ENCODE measurements around the gene UBR4. TPM values are rescaled to one million over a fixed set of nuclear protein-coding genes. Genes with fewer than 3 reads are reported as not detected.

The UBR4 gene
- total RNA-seq, 1 experiment from 2014 or later, result 126 TPM

GRCh38 chr1:19074361-19074901, 135.6 kb downstream of the UBR4 start:
- CTCF ChIA-PET, result no interaction called here
- intact Hi-C loops (cut with micrococcal nuclease; ENCODE audit: unreplicated experiment) (loop anchor here (10.0 kb wide), 1 partner anchor 120 kb away; the partner anchor contains the start of gene IFFO2), in situ Hi-C loops (cut with HindIII; ENCODE audit: low pct_unique_long_range_greater_than_20kb, low sequenced_read_pairs) (no loop called here)
- Histone ChIP-seq H3K27me3 (ENCODE audit: control insufficient read depth, insufficient read depth, low read length) (no peaks in the 10 kb centered on the region), H3K9me3 (ENCODE audit: control insufficient read depth, insufficient read depth, low read depth, low read length) (no peaks in the 10 kb centered on the region), H3K4me3 (ENCODE audit: low read depth in 2 of 2, low read length in 2 of 2) (no peak overlapping the region), H3K4me1 (ENCODE audit: control insufficient read depth, insufficient read depth, low read length) (peaks cover 23% of the 10 kb centered on the region), H3K27ac (ENCODE audit: low read length) (no peak overlapping the region), H3K36me3 (ENCODE audit: control insufficient read depth, insufficient read depth, low read length) (peaks cover 21% of the 10 kb centered on the region)
- no peak for DNase-seq (ENCODE audit: low read depth, low spot score)
- POLR2A ChIA-PET, result no interaction called here
- no peak for ATAC-seq
- no TSS peak for BruUV-seq (replicated peaks)
- no peak for TF ChIP-seq TCF7L2 (IDR thresholded peaks at IDR 0.05; ENCODE audit: low read depth, low read length)
- no peak for TF ChIP-seq SIN3A (IDR thresholded peaks at IDR 0.05; ENCODE audit: borderline replicate concordance, insufficient read depth, low read depth, low read length)
- no peak for TF ChIP-seq REST (IDR thresholded peaks at IDR 0.05; ENCODE audit: insufficient read depth in 1 of 2, low read depth in 2 of 2, low read length in 1 of 2)
- no peak for TF ChIP-seq CTCF (IDR thresholded peaks at IDR 0.05)
- no peak for TF ChIP-seq POLR2AphosphoS5 (IDR thresholded peaks at IDR 0.05; ENCODE audit: low read depth, low read length)

- no peak overlapping the region for H3K4me3 ChIP-seq (ENCODE audit: low read depth in 2 of 2, low read length in 2 of 2)
- ChIA-PET CTCF (interaction anchor here (0.5 to 0.8 kb wide), 2 partner anchors 159 to 165 kb away, joined by 3 read pairs; no protein-coding TSS in a partner anchor), POLR2A (no interaction called here)
- H3K27me3 ChIP-seq (ENCODE audit: control insufficient read depth, insufficient read depth, low read length), result no peaks in the 10 kb centered on the region
- no peak for DNase-seq (ENCODE audit: low read depth, low spot score)
- in situ Hi-C loops (cut with HindIII; ENCODE audit: low pct_unique_long_range_greater_than_20kb, low sequenced_read_pairs), result no loop called here
- no peak for TF ChIP-seq REST (IDR thresholded peaks at IDR 0.05; ENCODE audit: insufficient read depth in 1 of 2, low read depth in 2 of 2, low read length in 1 of 2)
- TF ChIP-seq POLR2AphosphoS5 (IDR thresholded peaks at IDR 0.05; ENCODE audit: low read depth, low read length), result no peak
- TF ChIP-seq SIN3A (IDR thresholded peaks at IDR 0.05; ENCODE audit: borderline replicate concordance, insufficient read depth, low read depth, low read length), result no peak
- TF ChIP-seq CTCF (IDR thresholded peaks at IDR 0.05), result no peak
- TF ChIP-seq TCF7L2 (IDR thresholded peaks at IDR 0.05; ENCODE audit: low read depth, low read length), result no peak
- intact Hi-C loops (cut with micrococcal nuclease; ENCODE audit: unreplicated experiment), result loop anchor here (10.0 kb wide), 1 partner anchor 119 kb away; the partner anchor contains the start of gene IFFO2
- no peak for ATAC-seq
- BruUV-seq (replicated peaks), result no TSS peak
- H3K9me3 ChIP-seq (ENCODE audit: control insufficient read depth, insufficient read depth, low read depth, low read length), result no peaks in the 10 kb centered on the region
- H3K27ac ChIP-seq (ENCODE audit: low read length), result no peak overlapping the region
- H3K36me3 ChIP-seq (ENCODE audit: control insufficient read depth, insufficient read depth, low read length), result peaks cover 16% of the 10 kb centered on the region
- peaks cover 28% of the 10 kb centered on the region for H3K4me1 ChIP-seq (ENCODE audit: control insufficient read depth, insufficient read depth, low read length)
These were observed 136.5 kb downstream of the UBR4 start for GRCh38 chr1:19073311-19074186.

Measured in Panc1 (cell line).